Epithelial cell of esophagus (primary cell): Measurements from ENCODE around the gene OLAH.

Experiments
- DNase-seq: peaks from one replicate; pipeline ENCODE4 v3.0.0; 2010; ENCODE audit warnings: low read depth
- H3K4me3 ChIP-seq: 2 replicates; pipeline ENCODE4 v1.5.1; 2011; ENCODE audit warnings: mild to moderate bottlenecking, low read length, control low read depth
- TF ChIP-seq, protein P1 (sequence below): IDR thresholded peaks from 2 replicates; pipeline ENCODE4 v1.5.1; 2011; ENCODE audit warnings: low read depth, mild to moderate bottlenecking, low read length, control low read depth, inconsistent platforms; ENCODE audit not compliant: insufficient read depth; ENCODE audit errors: missing control alignments

Gene OLAH

DNA sequence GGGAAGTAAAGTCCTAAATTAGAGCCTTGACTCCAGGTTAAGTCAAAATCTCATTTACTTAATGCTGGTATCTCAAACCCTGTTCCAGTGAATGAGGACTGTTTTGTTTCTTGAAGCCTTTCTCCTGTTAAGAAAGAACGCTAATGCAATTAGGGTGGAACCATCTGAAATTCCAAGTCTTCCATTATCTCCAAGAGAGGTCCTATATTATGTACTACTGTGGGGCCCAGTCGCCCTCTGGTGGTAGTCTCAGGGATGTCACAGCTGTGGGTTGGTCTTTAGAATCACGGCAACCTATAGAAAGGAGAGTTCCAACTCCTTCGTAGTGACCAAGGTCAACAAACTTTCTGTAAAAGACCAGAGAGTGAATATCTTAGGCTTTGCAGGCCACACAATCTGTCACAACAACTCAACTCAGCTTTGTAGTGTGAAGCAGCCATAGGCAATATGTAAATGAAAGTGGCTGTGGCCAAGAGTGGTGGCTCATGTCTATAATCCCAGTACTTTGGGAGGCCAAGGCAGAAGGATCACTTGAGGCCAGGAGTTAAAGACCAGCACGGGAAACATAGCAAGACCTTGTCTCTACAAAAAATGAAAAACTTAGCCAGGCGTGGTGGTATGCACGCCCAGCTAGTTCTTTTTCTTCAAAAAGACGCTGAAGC, 62.7 kb downstream of the OLAH start:
- no peak overlapping the region for H3K4me3 ChIP-seq
- DNase-seq: peak; percentile 80
- TF ChIP-seq, protein P1, sequence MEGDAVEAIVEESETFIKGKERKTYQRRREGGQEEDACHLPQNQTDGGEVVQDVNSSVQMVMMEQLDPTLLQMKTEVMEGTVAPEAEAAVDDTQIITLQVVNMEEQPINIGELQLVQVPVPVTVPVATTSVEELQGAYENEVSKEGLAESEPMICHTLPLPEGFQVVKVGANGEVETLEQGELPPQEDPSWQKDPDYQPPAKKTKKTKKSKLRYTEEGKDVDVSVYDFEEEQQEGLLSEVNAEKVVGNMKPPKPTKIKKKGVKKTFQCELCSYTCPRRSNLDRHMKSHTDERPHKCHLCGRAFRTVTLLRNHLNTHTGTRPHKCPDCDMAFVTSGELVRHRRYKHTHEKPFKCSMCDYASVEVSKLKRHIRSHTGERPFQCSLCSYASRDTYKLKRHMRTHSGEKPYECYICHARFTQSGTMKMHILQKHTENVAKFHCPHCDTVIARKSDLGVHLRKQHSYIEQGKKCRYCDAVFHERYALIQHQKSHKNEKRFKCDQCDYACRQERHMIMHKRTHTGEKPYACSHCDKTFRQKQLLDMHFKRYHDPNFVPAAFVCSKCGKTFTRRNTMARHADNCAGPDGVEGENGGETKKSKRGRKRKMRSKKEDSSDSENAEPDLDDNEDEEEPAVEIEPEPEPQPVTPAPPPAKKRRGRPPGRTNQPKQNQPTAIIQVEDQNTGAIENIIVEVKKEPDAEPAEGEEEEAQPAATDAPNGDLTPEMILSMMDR: peak; percentile 98

DNA sequence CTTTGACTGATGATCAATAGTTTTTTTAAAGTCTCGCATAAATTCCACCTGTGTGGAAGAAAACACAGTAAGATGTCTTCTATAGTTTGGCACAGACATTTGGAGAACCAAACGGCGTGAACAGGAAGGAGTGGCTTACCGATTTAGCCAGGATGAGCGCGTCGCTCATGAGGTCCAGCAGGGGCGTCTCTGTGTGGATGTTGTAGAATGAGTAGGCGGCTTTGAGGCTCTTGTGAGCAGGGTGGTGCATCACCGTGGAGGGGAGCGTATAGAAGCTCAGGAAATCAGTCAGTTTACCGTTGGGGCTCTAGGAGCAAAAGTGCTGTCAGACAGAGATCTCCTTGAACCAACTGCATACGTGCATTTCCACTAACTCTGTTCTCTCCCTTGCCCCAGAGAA, 68.9 kb downstream of the OLAH start:
- H3K4me3 ChIP-seq: no peak overlapping the region
- DNase-seq: no peak
- TF ChIP-seq, protein P1: no peak

DNA sequence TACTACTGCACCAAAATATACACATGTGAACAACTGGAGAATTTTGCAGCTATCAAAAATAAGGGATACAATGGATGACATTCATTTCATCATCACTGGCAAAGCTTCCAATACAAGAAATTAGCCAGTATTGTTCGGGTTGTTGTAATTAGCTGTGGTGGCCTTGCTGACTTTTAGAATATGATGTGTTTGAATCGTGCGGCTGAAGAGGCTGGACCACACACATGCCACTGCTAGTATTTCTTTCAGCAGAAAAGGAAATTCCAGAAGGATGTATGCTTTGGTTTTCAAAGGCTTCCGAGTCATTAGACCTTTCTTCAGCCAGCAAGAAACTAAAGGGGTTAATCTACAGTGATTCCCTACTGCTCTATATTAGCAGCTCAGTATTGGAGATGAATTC, 70.0 kb downstream of the OLAH start:
- TF ChIP-seq, protein P1: no peak
- no peak overlapping the region for H3K4me3 ChIP-seq
- DNase-seq: no peak

DNA sequence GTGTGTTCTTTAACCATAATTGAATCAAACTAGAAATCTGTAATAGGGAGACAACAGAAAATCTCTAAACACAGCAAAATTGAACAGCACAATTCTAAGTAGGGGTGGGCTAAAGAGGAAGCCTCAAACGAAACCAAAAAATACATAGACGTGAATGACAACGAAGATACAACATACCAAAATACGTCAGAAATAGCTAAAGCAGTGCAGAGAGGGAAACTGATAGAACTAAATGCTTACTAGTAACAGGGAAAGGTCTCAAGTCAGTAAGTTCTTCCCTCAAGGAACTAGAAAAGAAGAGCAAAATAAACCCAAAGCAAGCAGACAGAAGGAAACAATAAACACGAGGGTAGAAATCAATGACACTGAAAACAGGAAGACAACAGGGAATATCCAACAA, 72.5 kb downstream of the OLAH start:
- H3K4me3 ChIP-seq: no peak overlapping the region
- TF ChIP-seq, protein P1: no peak
- DNase-seq: no peak

DNA sequence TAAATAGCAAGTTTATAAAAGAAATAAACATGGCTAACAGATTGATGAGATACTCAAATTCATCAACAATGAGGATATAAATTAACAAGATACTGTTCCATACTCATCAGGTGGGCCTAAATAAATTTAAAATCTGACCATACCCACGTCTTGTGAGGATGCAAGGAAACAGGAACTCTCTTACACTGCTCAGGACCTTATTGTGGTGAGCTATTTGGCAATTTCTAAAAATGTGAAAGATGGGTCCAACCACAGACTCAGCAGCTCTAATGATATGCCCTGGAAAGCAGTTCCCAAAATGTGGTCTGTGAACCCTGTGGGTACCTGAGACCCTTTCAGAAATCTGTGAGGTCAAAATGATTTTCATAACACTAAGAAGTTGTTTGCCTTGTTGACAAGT, 74.9 kb downstream of the OLAH start:
- DNase-seq: no peak
- no peak overlapping the region for H3K4me3 ChIP-seq
- TF ChIP-seq, protein P1: no peak

DNA sequence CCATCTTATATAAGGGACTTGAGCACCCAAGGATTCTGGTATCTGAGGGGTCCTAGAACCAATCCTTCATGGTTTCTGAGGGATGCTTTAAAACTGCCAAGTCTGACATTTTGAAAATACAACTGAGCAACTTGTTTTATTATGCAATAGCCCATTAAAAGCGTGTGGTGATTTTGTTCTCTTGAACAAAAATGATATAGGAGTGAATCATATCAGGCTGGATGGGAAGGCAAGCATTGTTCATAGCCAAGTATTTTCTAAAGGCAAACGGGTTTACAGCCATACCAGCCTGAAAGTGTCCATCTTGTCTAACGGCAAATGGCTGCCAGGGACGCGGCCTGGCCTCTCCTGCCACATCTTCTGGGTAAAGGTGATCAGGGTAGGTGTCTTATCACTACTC, 76.8 kb downstream of the OLAH start:
- peak; percentile 85 for DNase-seq
- no peak overlapping the region for H3K4me3 ChIP-seq
- TF ChIP-seq, protein P1: no peak

DNA sequence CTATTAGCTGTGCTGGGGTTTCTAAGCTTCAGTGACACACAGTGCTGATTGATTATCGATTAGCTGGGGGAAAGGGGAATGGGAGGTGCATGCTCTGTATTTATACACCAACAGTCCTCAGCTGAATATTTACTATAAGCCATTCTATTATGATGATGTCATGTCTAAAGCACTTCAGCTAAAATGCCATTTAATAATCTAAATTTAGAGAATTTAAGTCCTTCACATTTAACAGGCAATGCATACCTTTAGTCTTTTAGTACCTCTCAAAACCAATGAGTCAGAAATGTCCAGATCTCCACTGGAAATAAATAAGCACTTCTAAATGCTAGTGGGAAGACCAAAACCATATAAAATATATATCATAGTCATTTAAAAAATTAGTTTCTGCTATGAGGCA, 78.0 kb downstream of the OLAH start:
- TF ChIP-seq, protein P1: no peak
- H3K4me3 ChIP-seq: no peak overlapping the region
- DNase-seq: no peak
